ENCODE measurements around the gene SERPINB4.
"Not testable (repeated sequence)": the region's sequence is repeated elsewhere in the genome, so short reads cannot be mapped to it uniquely, and the experiment has no call there.

The SERPINB4 gene

GRCh38 chr18:63676526-63677323, 32.7 kb upstream of the SERPINB4 start:
- H3K9me3 ChIP-seq (ENCODE audit: control insufficient read depth, insufficient read depth, low read length): no peaks in the 10 kb centered on the region
- H3K27ac ChIP-seq (ENCODE audit: low read length): no peak overlapping the region
- WGBS (ENCODE audit: insufficient coverage, insufficient read length): no CpG with 5 or more reads among the region's 5 CpGs
- H3K27me3 ChIP-seq (ENCODE audit: control insufficient read depth, insufficient read depth, low read length): no peaks in the 10 kb centered on the region
- no peak overlapping the region for H3K4me3 ChIP-seq (ENCODE audit: low read length)
- no peaks in the 10 kb centered on the region for H3K4me1 ChIP-seq (ENCODE audit: control insufficient read depth, insufficient read depth, low read length)
- H3K36me3 ChIP-seq (ENCODE audit: control insufficient read depth, insufficient read depth, low read length): no peaks in the 10 kb centered on the region
- DNase-seq (ENCODE audit: low read depth, low spot score): no peak

GRCh38 chr18:63664571-63664970, 20.5 kb upstream of the SERPINB4 start:
- H3K36me3 ChIP-seq (ENCODE audit: control insufficient read depth, insufficient read depth, low read length): no peaks in the 10 kb centered on the region
- H3K4me3 ChIP-seq (ENCODE audit: low read length): no peak overlapping the region
- no peak overlapping the region for H3K27ac ChIP-seq (ENCODE audit: low read length)
- DNase-seq (ENCODE audit: low read depth, low spot score): no peak
- H3K4me1 ChIP-seq (ENCODE audit: control insufficient read depth, insufficient read depth, low read length): no peaks in the 10 kb centered on the region
- no peaks in the 10 kb centered on the region for H3K27me3 ChIP-seq (ENCODE audit: control insufficient read depth, insufficient read depth, low read length)
- WGBS (ENCODE audit: insufficient coverage, insufficient read length): no CpG with 5 or more reads among the region's 1 CpG
- no peaks in the 10 kb centered on the region for H3K9me3 ChIP-seq (ENCODE audit: control insufficient read depth, insufficient read depth, low read length)

DNA sequence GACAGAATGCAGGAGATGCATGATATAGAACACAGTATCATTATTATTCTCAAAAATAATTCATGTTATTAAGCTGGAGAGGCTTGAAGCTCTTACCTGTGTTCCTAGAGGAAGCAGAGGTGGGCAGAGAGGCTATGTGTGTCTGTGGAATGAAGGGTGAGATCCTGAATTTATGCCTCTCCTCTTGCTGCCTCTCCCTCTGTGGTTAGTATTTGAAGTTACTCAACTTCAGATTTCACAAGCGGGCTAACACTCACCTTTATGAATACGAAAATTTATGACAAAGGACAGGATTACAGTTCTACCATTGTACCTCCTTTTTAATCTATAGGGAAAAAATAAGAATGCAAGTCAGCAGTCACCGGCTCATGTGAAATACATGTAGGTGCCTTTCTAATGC, 17.7 kb upstream of the SERPINB4 start, which contains the start of gene SERPINB3:
TSS of gene SERPINB3 (minus strand) at position 144 of the 400 bp plus-strand sequence. CDS start 677 bp downstream, outside the sequence.
- H3K36me3 ChIP-seq (ENCODE audit: control insufficient read depth, insufficient read depth, low read length); H3K4me3 ChIP-seq (ENCODE audit: low read length); H3K27me3 ChIP-seq (ENCODE audit: control insufficient read depth, insufficient read depth, low read length); H3K4me1 ChIP-seq (ENCODE audit: control insufficient read depth, insufficient read depth, low read length); H3K27ac ChIP-seq (ENCODE audit: low read length); DNase-seq (ENCODE audit: low read depth, low spot score); H3K9me3 ChIP-seq (ENCODE audit: control insufficient read depth, insufficient read depth, low read length): not testable (repeated sequence)
- no CpG with 5 or more reads among the region's 3 CpGs for WGBS (ENCODE audit: insufficient coverage, insufficient read length)

DNA sequence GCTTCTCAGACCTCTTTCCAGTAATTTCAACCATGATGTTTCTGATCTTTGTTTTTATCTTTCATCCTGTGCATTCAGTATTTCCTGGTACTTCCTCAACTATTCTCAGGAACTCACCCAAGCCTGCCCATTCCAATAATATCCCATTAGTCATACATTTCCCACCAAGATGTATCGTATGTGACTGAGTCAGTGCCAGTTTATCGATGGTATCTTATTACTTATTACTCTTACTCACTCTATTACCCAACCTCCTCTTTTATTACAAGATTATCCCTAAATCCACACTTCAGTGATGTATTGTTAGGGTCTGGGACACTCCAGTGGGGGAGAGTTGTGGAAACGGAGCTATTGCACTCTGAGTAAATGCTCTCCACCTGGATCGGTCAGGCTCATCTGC, 14.9 kb upstream of the SERPINB4 start:
- H3K27me3 ChIP-seq (ENCODE audit: control insufficient read depth, insufficient read depth, low read length); H3K4me3 ChIP-seq (ENCODE audit: low read length); H3K4me1 ChIP-seq (ENCODE audit: control insufficient read depth, insufficient read depth, low read length); H3K27ac ChIP-seq (ENCODE audit: low read length); DNase-seq (ENCODE audit: low read depth, low spot score); H3K9me3 ChIP-seq (ENCODE audit: control insufficient read depth, insufficient read depth, low read length); H3K36me3 ChIP-seq (ENCODE audit: control insufficient read depth, insufficient read depth, low read length): not testable (repeated sequence)
- no CpG with 5 or more reads among the region's 4 CpGs for WGBS (ENCODE audit: insufficient coverage, insufficient read length)

- not testable (repeated sequence) for H3K27me3 ChIP-seq (ENCODE audit: control insufficient read depth, insufficient read depth, low read length); H3K4me1 ChIP-seq (ENCODE audit: control insufficient read depth, insufficient read depth, low read length); H3K4me3 ChIP-seq (ENCODE audit: low read length); H3K27ac ChIP-seq (ENCODE audit: low read length); H3K9me3 ChIP-seq (ENCODE audit: control insufficient read depth, insufficient read depth, low read length); H3K36me3 ChIP-seq (ENCODE audit: control insufficient read depth, insufficient read depth, low read length); DNase-seq (ENCODE audit: low read depth, low spot score)
- WGBS (ENCODE audit: insufficient coverage, insufficient read length): no CpG with 5 or more reads among the region's 3 CpGs
Observed at GRCh38 chr18:63650271-63650670, 6.2 kb upstream of the SERPINB4 start.

DNA sequence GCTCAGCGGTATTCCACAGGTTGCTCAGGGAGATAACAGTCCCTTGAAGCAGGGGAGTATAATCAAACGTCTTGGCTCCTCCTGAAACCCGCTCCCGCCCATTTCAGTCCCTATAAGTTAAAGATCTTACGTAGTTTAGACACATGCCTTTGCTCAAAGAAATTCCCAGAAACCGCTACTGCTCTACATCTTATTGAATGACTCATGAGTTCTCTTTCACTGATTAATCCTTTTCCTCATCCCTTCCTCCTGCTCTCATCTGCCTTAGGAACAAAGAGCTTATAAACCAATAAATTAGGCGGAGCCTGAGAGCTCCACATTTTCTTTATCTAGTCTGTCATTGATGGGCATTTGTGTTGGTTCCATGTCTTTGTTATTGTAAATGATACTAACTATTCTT, 4.2 kb upstream of the SERPINB4 start:
- no peaks in the 10 kb centered on the region for H3K36me3 ChIP-seq (ENCODE audit: control insufficient read depth, insufficient read depth, low read length)
- no peaks in the 10 kb centered on the region for H3K9me3 ChIP-seq (ENCODE audit: control insufficient read depth, insufficient read depth, low read length)
- H3K4me1 ChIP-seq (ENCODE audit: control insufficient read depth, insufficient read depth, low read length): no peaks in the 10 kb centered on the region
- no peak overlapping the region for H3K4me3 ChIP-seq (ENCODE audit: low read length)
- no CpG with 5 or more reads among the region's 7 CpGs for WGBS (ENCODE audit: insufficient coverage, insufficient read length)
- DNase-seq (ENCODE audit: low read depth, low spot score): no peak
- H3K27me3 ChIP-seq (ENCODE audit: control insufficient read depth, insufficient read depth, low read length): no peaks in the 10 kb centered on the region
- no peak overlapping the region for H3K27ac ChIP-seq (ENCODE audit: low read length)

- H3K27me3 ChIP-seq (ENCODE audit: control insufficient read depth, insufficient read depth, low read length): no peaks in the 10 kb centered on the region
- DNase-seq (ENCODE audit: low read depth, low spot score): no peak
- H3K4me3 ChIP-seq (ENCODE audit: low read length): no peak overlapping the region
- no peaks in the 10 kb centered on the region for H3K4me1 ChIP-seq (ENCODE audit: control insufficient read depth, insufficient read depth, low read length)
- H3K27ac ChIP-seq (ENCODE audit: low read length): no peak overlapping the region
- H3K36me3 ChIP-seq (ENCODE audit: control insufficient read depth, insufficient read depth, low read length): no peaks in the 10 kb centered on the region
- no peaks in the 10 kb centered on the region for H3K9me3 ChIP-seq (ENCODE audit: control insufficient read depth, insufficient read depth, low read length)
Observed at GRCh38 chr18:63646936-63647335, 2.9 kb upstream of the SERPINB4 start.

DNA sequence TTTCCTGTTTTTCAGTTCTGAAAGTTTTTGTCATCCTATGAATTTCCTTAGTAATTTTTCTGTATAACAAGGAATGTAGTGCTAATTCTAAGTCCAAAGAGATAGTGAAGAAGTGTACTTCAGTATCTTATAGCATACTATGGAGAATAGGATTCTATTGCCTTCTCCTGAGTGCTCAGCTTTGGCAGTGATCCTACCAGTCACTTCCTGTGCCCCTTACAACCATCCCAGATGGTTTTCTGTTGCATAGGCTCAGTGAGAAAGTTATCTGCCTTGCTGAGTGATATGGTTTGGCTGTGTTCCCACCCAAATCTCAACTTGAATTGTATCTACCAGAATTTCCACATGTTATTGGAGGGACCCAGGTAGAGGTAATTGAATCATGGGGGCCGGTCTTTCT, 638 bp upstream of the SERPINB4 start:
- not testable (repeated sequence) for H3K27me3 ChIP-seq (ENCODE audit: control insufficient read depth, insufficient read depth, low read length); H3K36me3 ChIP-seq (ENCODE audit: control insufficient read depth, insufficient read depth, low read length); H3K27ac ChIP-seq (ENCODE audit: low read length); H3K4me3 ChIP-seq (ENCODE audit: low read length); H3K4me1 ChIP-seq (ENCODE audit: control insufficient read depth, insufficient read depth, low read length); DNase-seq (ENCODE audit: low read depth, low spot score); H3K9me3 ChIP-seq (ENCODE audit: control insufficient read depth, insufficient read depth, low read length)
- no CpG with 5 or more reads among the region's 1 CpG for WGBS (ENCODE audit: insufficient coverage, insufficient read length)

DNA sequence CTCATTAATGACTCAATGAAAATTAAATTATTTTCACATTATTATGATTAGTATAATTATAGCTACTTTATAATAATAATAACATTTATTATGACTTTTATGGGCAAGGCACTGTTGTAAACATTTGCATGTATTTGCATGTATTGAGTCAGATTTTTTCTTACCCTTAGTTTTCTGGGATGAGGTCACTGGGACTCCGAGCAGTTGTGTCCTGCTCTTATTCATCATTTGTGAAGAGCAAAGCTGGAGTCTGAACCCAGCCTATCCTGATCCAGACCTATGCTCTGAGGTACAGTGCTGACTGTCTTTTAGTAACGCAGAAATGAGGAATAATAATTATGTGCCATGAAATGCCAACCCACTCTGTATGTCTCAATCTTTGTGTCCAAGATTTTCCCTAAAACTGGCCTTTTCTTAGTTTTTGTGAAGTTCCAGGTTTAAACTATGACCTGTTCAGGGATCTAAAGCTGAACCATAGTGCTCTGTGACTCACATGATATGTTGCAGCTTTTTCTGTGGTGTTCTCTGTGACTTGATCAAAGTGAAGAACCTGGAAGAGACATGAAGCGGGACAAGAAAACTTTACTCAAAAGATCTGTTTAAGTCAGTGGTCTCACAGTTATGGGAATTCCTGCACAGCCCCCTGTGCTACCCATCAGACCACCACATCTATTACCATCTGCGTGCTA, 1.2 kb downstream of the SERPINB4 start:
- not testable (repeated sequence) for H3K9me3 ChIP-seq (ENCODE audit: control insufficient read depth, insufficient read depth, low read length); H3K36me3 ChIP-seq (ENCODE audit: control insufficient read depth, insufficient read depth, low read length); H3K4me1 ChIP-seq (ENCODE audit: control insufficient read depth, insufficient read depth, low read length); H3K27ac ChIP-seq (ENCODE audit: low read length); H3K27me3 ChIP-seq (ENCODE audit: control insufficient read depth, insufficient read depth, low read length); H3K4me3 ChIP-seq (ENCODE audit: low read length); DNase-seq (ENCODE audit: low read depth, low spot score)
- WGBS (ENCODE audit: insufficient coverage, insufficient read length): no CpG with 5 or more reads among the region's 4 CpGs

DNA sequence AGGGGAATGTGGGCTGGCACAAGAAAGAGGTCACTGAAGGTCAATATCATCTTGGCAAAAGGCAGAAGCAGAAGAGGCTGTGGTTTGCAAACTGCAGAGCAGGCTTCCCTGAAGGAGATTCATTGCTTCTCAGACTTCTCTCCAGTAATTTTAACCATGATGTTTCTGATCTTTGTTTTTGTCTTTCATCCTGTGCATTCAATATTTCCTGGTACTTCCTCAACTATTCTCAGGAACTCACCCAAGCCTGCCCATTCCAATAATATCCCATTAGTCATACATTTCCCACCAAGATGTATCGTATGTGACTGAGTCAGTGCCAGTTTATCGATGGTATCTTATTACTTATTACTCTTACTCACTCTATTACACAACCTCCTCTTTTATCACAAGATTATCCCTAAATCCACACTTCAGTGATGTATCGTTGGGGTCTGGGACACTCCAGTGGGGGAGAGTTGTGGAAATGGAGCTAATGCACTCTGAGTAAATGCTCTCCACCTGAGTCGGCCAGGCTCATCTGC, 2.8 kb downstream of the SERPINB4 start:
- not testable (repeated sequence) for H3K27me3 ChIP-seq (ENCODE audit: control insufficient read depth, insufficient read depth, low read length); H3K36me3 ChIP-seq (ENCODE audit: control insufficient read depth, insufficient read depth, low read length); H3K4me1 ChIP-seq (ENCODE audit: control insufficient read depth, insufficient read depth, low read length); DNase-seq (ENCODE audit: low read depth, low spot score); H3K27ac ChIP-seq (ENCODE audit: low read length); H3K4me3 ChIP-seq (ENCODE audit: low read length); H3K9me3 ChIP-seq (ENCODE audit: control insufficient read depth, insufficient read depth, low read length)
- 100% methylated on average over 2 of the region's 4 CpGs for WGBS (ENCODE audit: insufficient coverage, insufficient read length)
